Spinal cord (tissue), 10 donors: ENCODE results near the gene ERC2. TPM values are rescaled to one million over a fixed set of nuclear protein-coding genes. Genes with fewer than 3 reads are reported as not detected.

Experiments used
- DNase-seq, 6 donors: peaks; one replicate each; pipeline versions ENCODE4 v3.0.0 to v3.0.0-alpha.2; 2013 to 2015; ENCODE audit warnings: low spot score in 6 of 6, low read depth in 4 of 6
- H3K27ac ChIP-seq: one replicate; pipeline ENCODE4 v1.5.1; 2013; ENCODE audit warnings: low read depth, low read length, control low read depth
- H3K27me3 ChIP-seq: one replicate; pipeline ENCODE4 v1.6.1; 2013; ENCODE audit warnings: low read length; ENCODE audit not compliant: control insufficient read depth, insufficient read depth
- H3K36me3 ChIP-seq: one replicate; pipeline ENCODE4 v1.6.1; 2013; ENCODE audit warnings: low read length; ENCODE audit not compliant: control insufficient read depth, insufficient read depth
- H3K4me1 ChIP-seq: one replicate; pipeline ENCODE4 v1.6.1; 2013; ENCODE audit warnings: low read length; ENCODE audit not compliant: control insufficient read depth, insufficient read depth
- H3K4me3 ChIP-seq: one replicate; pipeline ENCODE4 v1.5.1; 2013; ENCODE audit warnings: low read depth, low read length, control low read depth
- H3K9me3 ChIP-seq: one replicate; pipeline ENCODE4 v1.6.1; 2013; ENCODE audit warnings: low read length; ENCODE audit not compliant: control insufficient read depth, insufficient read depth
- WGBS: methylation state at CpG from one replicate; pipeline ENCODE4 v1.1.5; 2013; ENCODE audit warnings: missing lambda C conversion rate; ENCODE audit not compliant: insufficient coverage; 5-methylcytosine and 5-hydroxymethylcytosine counted together
- polyA plus RNA-seq, 2 donors: library from polyadenylated mRNA; unstranded; fragments of 120-200 nt; gene quantifications; one replicate each; pipeline ENCODE4 v1.2.1, GENCODE V29; 2013; ENCODE audit not compliant: insufficient read length in 2 of 2
- total RNA-seq, 2 donors: library from RNA; depleted of rRNA in 1 of 2; stranded (reverse); fragments of 120-200 nt in 1 of 2; fragments of >200 nt in 1 of 2; gene quantifications; one replicate each; pipeline versions ENCODE4 v1.2.3 to v1.2.4, GENCODE V29; 2013 to 2014
- donor health status: healthy.

The ERC2 gene
- total and polyA plus RNA-seq, 4 donors: 24.0 to 51.3 (median 29.7) TPM

- 96% methylated on average over 4 of the region's 12 CpGs for WGBS
- Histone ChIP-seq H3K27me3 (no peaks in the 10 kb centered on the region), H3K36me3 (no peaks in the 10 kb centered on the region), H3K4me1 (peaks cover 9% of the 10 kb centered on the region), H3K4me3 (no peak overlapping the region), H3K9me3 (no peaks in the 10 kb centered on the region), H3K27ac (no peak overlapping the region)
- no peak for DNase-seq
Measured at GRCh38 chr3:55683666-55684270, 784.5 kb downstream of the ERC2 start.

GRCh38 chr3:55682461-55682860 is 785.8 kb downstream of the ERC2 start:
- Histone ChIP-seq H3K36me3 (no peaks in the 10 kb centered on the region), H3K4me3 (no peak overlapping the region), H3K9me3 (no peaks in the 10 kb centered on the region), H3K27me3 (no peaks in the 10 kb centered on the region), H3K4me1 (peaks cover 6% of the 10 kb centered on the region), H3K27ac (no peak overlapping the region)
- 100% methylated on average over 3 of the region's 3 CpGs for WGBS
- no peak for DNase-seq

- H3K27ac ChIP-seq: no peak overlapping the region
- DNase-seq: no peak
- H3K4me3 ChIP-seq: no peak overlapping the region
- no peaks in the 10 kb centered on the region for H3K27me3 ChIP-seq
- no peaks in the 10 kb centered on the region for H3K9me3 ChIP-seq
- H3K36me3 ChIP-seq: no peaks in the 10 kb centered on the region
- 92% methylated on average over 5 of the region's 5 CpGs for WGBS
- H3K4me1 ChIP-seq: peaks cover 2% of the 10 kb centered on the region
Measured at GRCh38 chr3:55678546-55679216, 789.6 kb downstream of the ERC2 start.

- WGBS: 50% methylated on average over 2 of the region's 3 CpGs
- no peaks in the 10 kb centered on the region for H3K9me3 ChIP-seq
- H3K27ac ChIP-seq: no peak overlapping the region
- H3K36me3 ChIP-seq: no peaks in the 10 kb centered on the region
- DNase-seq: peak in 1 of 6 donors; percentile 5
- H3K4me1 ChIP-seq: peaks cover 2% of the 10 kb centered on the region
- H3K27me3 ChIP-seq: no peaks in the 10 kb centered on the region
- H3K4me3 ChIP-seq: no peak overlapping the region
Measured at GRCh38 chr3:55676643-55677042, 791.6 kb downstream of the ERC2 start.

- H3K27me3 ChIP-seq: no peaks in the 10 kb centered on the region
- peaks cover 2% of the 10 kb centered on the region for H3K4me1 ChIP-seq
- H3K36me3 ChIP-seq: no peaks in the 10 kb centered on the region
- DNase-seq: no peak
- H3K4me3 ChIP-seq: no peak overlapping the region
- no peaks in the 10 kb centered on the region for H3K9me3 ChIP-seq
- WGBS: 100% methylated on average over 1 of the region's 3 CpGs
- H3K27ac ChIP-seq: no peak overlapping the region
Measured at GRCh38 chr3:55675478-55675877, 792.8 kb downstream of the ERC2 start.

GRCh38 chr3:55673764-55674163 is 794.5 kb downstream of the ERC2 start:
- no peaks in the 10 kb centered on the region for H3K27me3 ChIP-seq
- no peaks in the 10 kb centered on the region for H3K36me3 ChIP-seq
- WGBS: 80% methylated on average over 2 of the region's 6 CpGs
- H3K4me3 ChIP-seq: no peak overlapping the region
- H3K27ac ChIP-seq: no peak overlapping the region
- peaks cover 2% of the 10 kb centered on the region for H3K4me1 ChIP-seq
- no peak for DNase-seq
- no peaks in the 10 kb centered on the region for H3K9me3 ChIP-seq

GRCh38 chr3:55669133-55669532 is 799.1 kb downstream of the ERC2 start:
- H3K27me3 ChIP-seq: no peaks in the 10 kb centered on the region
- WGBS: 89% methylated on average over 1 of the region's 2 CpGs

GRCh38 chr3:55668359-55668758 is 799.9 kb downstream of the ERC2 start:
- Histone ChIP-seq H3K4me1 (peaks cover 3% of the 10 kb centered on the region), H3K27me3 (no peaks in the 10 kb centered on the region), H3K9me3 (no peaks in the 10 kb centered on the region), H3K27ac (no peak overlapping the region), H3K36me3 (no peaks in the 10 kb centered on the region), H3K4me3 (no peak overlapping the region)
- 92% methylated on average over 3 of the region's 4 CpGs for WGBS
- no peak for DNase-seq

More at GRCh38 chr3:55669133-55669532, 799.1 kb downstream of the ERC2 start:
- H3K9me3 ChIP-seq: no peaks in the 10 kb centered on the region
- H3K27ac ChIP-seq: no peak overlapping the region
- DNase-seq: no peak
- no peaks in the 10 kb centered on the region for H3K36me3 ChIP-seq
- peaks cover 6% of the 10 kb centered on the region for H3K4me1 ChIP-seq
- no peak overlapping the region for H3K4me3 ChIP-seq

GRCh38 chr3:55664387-55664786 is 803.9 kb downstream of the ERC2 start:
- Histone ChIP-seq H3K9me3 (no peaks in the 10 kb centered on the region), H3K4me3 (no peak overlapping the region), H3K27ac (no peak overlapping the region), H3K36me3 (no peaks in the 10 kb centered on the region), H3K4me1 (peaks cover 3% of the 10 kb centered on the region), H3K27me3 (no peaks in the 10 kb centered on the region)
- peak in 2 of 6 donors; percentile 42 to 51 for DNase-seq
- 18% methylated on average over 4 of the region's 14 CpGs for WGBS

GRCh38 chr3:55662683-55663082 is 805.6 kb downstream of the ERC2 start:
- DNase-seq: no peak
- Histone ChIP-seq H3K4me3 (no peak overlapping the region), H3K36me3 (no peaks in the 10 kb centered on the region), H3K4me1 (peaks cover 6% of the 10 kb centered on the region), H3K27ac (no peak overlapping the region), H3K27me3 (no peaks in the 10 kb centered on the region), H3K9me3 (no peaks in the 10 kb centered on the region)
- 100% methylated on average over 1 of the region's 2 CpGs for WGBS
